DMS 273 treated with DMSO at 0.1 percent for 48 hours (cell line): Measurements from ENCODE around the gene ISCA1.
"Not testable (repeated sequence)": the region's sequence is repeated elsewhere in the genome, so short reads cannot be mapped to it uniquely, and the experiment has no call there.

ENCODE experiments used
- DNase-seq: peaks from one replicate; lab custom pipeline; 2025; lab: John Stamatoyannopoulos, UW

Gene ISCA1

GRCh38 chr9:86282077-86282978, at the start of gene ISCA1:
Gene ISCA1, minus strand, starts transcription at chr9:86282538. Its CDS starts 80 bp downstream, at chr9:86282458.
- peak; percentile 54 for DNase-seq

DNA sequence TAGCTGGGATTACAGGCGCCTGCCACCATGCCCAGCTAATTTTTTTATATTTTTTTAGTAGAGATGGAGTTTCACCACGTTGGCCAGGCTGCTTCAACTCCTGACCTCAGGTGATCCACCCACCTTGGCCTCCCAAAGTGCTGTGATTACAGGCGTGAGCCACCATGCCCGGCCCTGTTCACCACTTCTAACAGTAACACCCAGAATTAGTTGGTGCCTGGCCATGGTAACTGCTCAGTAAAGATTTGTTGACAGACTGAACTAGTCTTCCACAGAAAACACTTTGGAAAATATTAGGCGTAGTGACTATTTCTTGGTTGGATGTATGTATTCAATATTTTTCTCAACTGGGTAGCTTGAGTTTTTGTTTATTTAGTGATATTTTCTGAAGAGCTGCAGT, 47.8 kb upstream of the ISCA1 start:
- no peak for DNase-seq

GRCh38 chr9:86329649-86330048, 47.3 kb upstream of the ISCA1 start:
- DNase-seq = no peak

DNA sequence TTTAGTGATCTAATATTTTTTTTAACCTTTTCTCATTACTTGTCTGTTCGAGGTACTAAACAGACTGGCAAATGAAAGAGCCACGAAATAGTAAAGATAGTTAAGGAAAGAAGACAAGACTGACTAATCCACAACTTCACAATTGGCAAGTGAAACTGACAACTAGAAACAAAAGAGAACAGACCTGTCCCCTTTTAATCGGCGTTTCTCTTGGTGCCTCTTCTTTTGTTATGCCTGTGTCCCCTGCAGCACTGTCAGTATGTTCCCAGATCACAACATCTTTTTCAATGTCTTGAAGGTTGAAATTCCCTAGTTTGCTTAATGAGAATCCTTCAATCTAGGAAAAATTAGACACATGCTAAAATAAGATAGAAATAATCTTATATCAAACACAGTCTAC, 45.8 kb upstream of the ISCA1 start:
- DNase-seq = no peak

- DNase-seq = no peak
Measured at GRCh38 chr9:86326536-86326935, 44.2 kb upstream of the ISCA1 start.

DNA sequence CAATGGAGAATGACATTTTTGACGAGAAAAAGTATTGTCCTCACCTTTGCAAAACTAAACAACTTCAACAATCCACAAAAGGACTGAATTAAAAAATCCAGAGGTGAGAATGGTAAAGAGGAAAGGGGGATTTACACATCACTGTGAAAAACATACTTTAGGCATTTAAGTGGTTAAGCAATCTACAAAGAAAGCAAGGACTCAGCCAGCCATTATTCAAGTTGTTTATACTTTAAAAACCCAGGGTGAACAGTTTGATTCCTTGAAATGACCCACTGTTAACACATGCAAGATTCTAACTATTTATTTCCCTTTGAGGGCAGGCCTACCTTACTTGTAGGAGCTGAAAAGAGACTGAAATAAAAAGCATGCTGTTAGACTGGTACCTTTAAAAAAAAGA, 42.6 kb upstream of the ISCA1 start:
- DNase-seq = no peak

- no peak for DNase-seq
Measured at GRCh38 chr9:86324308-86324707, 42.0 kb upstream of the ISCA1 start.

GRCh38 chr9:86322973-86323644, 40.8 kb upstream of the ISCA1 start:
- no peak for DNase-seq

DNA sequence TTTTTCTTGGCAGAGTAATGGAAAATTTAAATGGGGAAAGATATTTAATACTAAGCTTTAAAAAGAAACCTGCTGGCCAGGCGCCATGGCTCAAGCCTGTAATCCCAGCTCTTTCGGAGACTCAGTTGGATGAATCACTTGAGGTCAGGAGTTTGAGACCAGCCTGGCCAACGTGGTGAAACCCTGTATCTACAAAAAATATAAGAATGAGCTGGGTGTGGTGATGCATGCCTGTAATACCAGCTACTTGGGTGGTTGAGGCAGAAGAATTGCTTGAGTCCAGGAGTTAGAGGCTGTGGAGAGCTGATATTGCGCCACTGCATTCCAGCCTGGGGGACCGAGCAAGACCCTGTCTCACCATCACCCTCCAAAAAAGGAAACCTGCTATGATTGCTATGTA, 39.0 kb upstream of the ISCA1 start:
- no peak for DNase-seq

DNA sequence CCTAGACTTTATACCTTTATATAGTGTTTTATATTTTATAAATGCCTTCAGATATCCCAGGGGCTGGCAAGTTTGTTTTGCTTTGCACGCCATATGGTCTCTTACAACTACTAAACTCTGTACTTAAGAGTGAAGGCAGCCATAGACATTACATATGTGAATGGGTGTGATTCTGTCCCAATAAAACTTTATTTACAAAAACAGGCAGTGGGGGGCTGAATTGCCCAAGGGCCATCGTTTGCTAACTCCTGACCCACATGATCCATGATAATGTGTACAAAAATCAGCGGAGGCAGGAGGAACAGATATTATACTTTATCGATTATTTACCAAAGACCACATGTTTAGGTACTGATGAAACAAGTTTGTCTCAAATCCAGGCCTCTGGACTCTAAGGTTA, 35.8 kb upstream of the ISCA1 start:
- DNase-seq = no peak

GRCh38 chr9:86315078-86315477, 32.7 kb upstream of the ISCA1 start:
- no peak for DNase-seq

DNA sequence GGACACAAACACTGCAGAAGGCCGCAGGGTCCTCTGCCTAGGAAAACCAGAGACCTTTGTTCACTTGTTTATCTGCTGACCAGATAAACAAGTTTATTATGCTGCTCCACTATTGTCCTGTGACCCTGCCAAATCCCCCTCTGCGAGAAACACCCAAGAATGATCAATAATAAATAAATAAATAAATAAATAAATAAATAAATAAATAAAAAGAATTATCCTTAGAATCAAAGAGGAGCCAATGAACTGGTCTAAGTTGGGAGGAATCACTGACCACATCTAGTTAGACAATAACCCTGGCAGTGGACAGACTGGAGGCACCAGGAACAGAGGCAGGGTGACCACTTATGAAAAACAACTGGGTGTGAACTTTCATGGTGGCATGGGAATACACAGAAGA, 30.6 kb upstream of the ISCA1 start:
- not testable (repeated sequence) for DNase-seq

- no peak for DNase-seq
Measured at GRCh38 chr9:86308687-86309086, 26.3 kb upstream of the ISCA1 start.

DNA sequence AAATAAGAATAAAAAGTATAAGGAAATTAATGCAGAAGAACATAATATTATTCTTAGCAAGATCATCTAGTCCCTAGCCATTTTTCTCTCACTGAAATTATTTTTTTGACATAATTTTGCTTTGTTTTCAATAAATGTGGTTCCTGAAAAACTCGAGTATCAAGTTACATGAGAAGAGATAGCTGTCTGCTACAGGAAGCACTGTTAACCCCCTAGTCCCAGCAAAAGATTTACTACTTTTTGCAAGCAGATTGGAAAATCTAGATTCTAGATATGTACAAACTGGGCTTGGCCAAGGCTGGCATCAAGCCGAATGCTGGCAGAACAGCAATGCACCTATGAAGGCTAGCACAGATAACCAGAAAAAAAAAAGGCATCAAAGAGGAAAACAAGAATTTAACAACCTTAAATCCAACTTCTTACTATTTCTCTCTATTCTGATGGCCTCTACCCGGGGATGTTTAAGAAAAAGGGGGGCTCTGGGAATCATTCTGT, 21.9 kb upstream of the ISCA1 start:
- no peak for DNase-seq

DNA sequence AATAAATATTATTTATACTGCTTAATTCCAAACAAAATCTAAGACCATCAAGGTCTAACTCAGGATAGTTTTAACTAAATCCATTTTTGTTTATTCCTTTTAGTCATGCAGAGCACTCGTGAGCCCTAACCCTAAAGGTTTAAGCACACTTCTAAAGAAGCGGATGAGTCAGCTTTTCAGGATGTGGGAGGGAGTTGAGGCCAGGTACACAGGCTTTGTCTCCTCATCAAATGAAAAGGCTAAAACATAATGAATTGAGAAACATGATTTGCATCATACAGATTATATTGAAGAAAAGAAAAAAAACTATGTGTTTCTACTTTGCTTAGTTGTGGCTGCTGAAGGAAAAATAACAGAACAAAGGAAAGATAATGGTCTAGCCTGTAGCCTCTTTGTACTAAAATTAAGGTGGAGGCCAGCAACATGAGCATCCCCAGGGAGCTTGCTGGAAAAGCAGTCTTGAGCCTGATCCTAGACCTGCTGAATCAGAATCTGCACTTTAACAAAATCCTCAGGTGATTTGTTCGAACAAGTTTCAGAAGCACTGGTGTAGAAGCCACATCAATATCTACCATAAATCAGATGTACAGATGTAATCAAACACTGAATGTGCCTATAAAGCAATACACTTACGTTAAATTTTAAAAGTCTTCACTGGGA, 21.1 kb upstream of the ISCA1 start:
- DNase-seq = no peak

DNA sequence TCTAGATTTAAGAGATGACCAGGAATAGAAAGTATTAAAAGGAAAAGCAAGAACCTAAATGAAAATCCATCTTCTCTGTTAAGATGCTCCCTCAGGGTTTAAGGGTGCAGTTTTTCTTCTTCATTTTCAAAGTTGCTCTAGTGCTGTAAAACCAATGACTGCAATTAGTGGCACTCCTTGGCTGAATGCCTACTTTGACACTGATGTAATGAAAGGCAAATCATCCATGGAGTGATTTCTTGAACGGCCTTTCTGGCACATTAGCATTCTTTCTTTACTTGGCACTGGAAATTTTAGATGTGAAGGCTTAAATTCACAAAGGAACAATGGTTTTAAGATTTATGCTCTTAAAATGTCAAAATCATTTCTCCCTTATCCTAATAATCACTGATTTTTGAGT, 19.3 kb upstream of the ISCA1 start:
- DNase-seq = no peak

DNA sequence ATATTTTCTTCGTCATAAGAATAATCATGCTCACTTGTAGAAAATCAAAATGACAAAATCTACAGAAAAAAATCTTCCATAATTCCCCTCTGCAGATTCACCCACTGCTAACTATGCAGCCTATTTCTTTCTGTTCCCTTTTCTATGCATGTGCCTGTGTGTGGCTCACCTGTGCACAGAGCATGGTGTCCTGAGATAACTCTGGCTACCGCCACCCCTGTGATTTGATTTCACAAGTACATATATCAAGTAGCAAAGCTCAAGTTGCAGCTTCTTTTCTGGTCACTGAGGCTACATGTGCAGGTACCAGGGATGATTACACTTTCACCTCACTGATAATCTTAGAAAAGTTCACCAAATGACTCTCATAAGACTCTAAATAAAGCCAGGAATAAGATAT, 18.4 kb upstream of the ISCA1 start:
- no peak for DNase-seq

GRCh38 chr9:86298873-86299272, 16.5 kb upstream of the ISCA1 start:
- DNase-seq = no peak

- not testable (repeated sequence) for DNase-seq
Measured at GRCh38 chr9:86290341-86290740, 8.0 kb upstream of the ISCA1 start.

DNA sequence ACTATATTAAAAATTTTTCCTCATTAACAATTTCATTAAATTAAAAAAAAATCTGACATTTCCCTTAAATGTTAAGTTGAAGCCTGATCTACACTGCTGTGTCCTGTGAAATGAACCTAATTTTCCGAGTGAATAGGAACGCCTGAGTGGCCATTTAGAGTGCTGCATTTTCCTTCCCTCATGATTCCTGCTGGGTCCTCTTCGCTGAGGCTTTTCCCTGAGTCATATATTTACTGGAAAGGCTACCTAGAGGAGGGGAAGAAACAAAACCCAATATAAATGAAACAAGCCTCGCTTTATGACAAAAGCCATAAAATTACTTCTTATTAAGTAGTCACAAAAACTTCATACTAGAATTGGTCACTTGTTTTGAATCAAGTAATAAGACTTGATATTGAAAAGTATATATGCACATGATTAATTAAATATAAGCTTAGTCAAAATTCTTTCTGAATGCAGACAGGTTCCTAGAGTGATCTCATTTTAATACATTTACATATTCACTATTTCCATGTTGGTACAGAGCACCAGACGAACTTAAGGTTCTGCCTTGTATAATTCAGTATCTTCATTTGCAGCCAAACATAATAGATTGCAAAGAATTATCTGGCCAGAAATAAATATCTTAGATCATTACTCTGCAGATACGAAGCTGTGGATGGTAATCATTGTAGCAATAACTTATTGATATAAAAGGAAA, 6.3 kb upstream of the ISCA1 start:
- no peak for DNase-seq

DNA sequence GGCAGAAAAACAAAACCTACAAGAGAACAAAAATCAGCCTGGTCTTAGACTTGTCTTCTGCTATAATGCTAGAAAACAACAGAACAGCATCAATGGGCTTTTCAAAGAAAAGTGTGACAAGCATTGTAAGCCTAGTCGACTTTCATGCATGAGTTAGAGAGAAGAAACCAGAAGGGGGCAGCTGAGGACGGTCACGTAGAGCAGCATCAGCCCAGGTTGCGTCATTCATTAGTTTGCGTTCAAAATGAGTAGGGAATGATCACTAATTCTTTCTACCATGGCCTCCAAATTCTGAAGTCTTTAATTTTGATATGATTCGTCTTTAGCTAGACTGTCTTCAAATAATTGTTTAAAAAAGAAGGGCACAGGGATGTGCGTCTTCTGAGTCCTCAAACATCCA, 4.7 kb upstream of the ISCA1 start:
- peak; percentile 13 for DNase-seq

DNA sequence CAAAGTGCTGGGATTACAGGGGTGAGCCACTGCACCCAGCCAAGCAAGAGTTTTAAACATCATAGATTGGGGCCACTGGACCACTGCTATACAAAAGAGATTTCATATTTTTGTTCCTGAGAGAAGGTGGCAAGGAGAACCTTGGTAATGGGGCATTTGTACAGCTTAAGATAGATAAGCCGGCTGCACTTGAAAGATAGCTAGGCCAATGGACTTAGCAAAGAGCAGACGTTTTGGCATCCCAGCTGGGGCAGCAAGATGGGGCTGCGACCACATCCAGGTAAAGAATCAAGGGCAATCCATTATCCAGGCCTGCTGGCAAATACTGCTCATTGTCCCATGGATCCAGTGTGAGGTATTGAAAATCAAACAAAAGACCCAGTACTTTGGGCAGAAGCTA, 3.9 kb upstream of the ISCA1 start:
- no peak for DNase-seq
